HL-60/S4 treated with retinoic acid at 250 ng/mL for 4 days and 3 days (cell line): ENCODE data around the gene MRRF.
"Not testable (repeated sequence)": the region's sequence is repeated elsewhere in the genome, so short reads cannot be mapped to it uniquely, and the experiment has no call there.

Experiments used
- in situ Hi-C: fragments of 300-500 bp; cut with MboI; formaldehyde crosslinking; loops from 2 replicates; pipeline ENCODE4 v1.7.0; 2022; ENCODE audit warnings: low sequenced_read_pairs

Gene MRRF

GRCh38 chr9:122350577-122351355 lies 86.1 kb downstream of the MRRF start:
- in situ Hi-C loops, result no loop called here

GRCh38 chr9:122354536-122355199 lies 90.0 kb downstream of the MRRF start:
- in situ Hi-C loops, result no loop called here

GRCh38 chr9:122355336-122355875 lies 90.7 kb downstream of the MRRF start:
- in situ Hi-C loops, result no loop called here

GRCh38 chr9:122356627-122357026 lies 91.9 kb downstream of the MRRF start:
- in situ Hi-C loops, result no loop called here

- in situ Hi-C loops, result no loop called here
Observed at GRCh38 chr9:122360891-122361290, 96.2 kb downstream of the MRRF start.

- in situ Hi-C loops, result not testable (repeated sequence)
Observed at GRCh38 chr9:122363131-122363530, 98.4 kb downstream of the MRRF start.

- in situ Hi-C loops, result no loop called here
Observed at GRCh38 chr9:122364117-122364782, 99.6 kb downstream of the MRRF start.

GRCh38 chr9:122364783-122365150 lies 100.1 kb downstream of the MRRF start:
- in situ Hi-C loops, result no loop called here

GRCh38 chr9:122366074-122366660 lies 101.5 kb downstream of the MRRF start:
- in situ Hi-C loops, result no loop called here

GRCh38 chr9:122367065-122367464 lies 102.4 kb downstream of the MRRF start:
- in situ Hi-C loops, result no loop called here

GRCh38 chr9:122367774-122368460 lies 103.2 kb downstream of the MRRF start:
- in situ Hi-C loops, result no loop called here

GRCh38 chr9:122368642-122369041 lies 104.0 kb downstream of the MRRF start:
- in situ Hi-C loops, result no loop called here

GRCh38 chr9:122370303-122370702 lies 105.6 kb downstream of the MRRF start:
- in situ Hi-C loops, result no loop called here

- in situ Hi-C loops, result no loop called here
Observed at GRCh38 chr9:122370869-122371755, 106.4 kb downstream of the MRRF start, which contains the start of gene PTGS1. TSS of gene PTGS1 (plus strand) at chr9:122371024. CDS start at chr9:122371085, 61 bp downstream.

GRCh38 chr9:122371846-122372245 lies 107.2 kb downstream of the MRRF start:
- in situ Hi-C loops, result no loop called here

GRCh38 chr9:122372856-122373845 lies 108.5 kb downstream of the MRRF start:
- in situ Hi-C loops, result no loop called here

GRCh38 chr9:122374885-122375420 lies 110.3 kb downstream of the MRRF start:
- in situ Hi-C loops, result no loop called here

GRCh38 chr9:122376796-122377195 lies 112.1 kb downstream of the MRRF start:
- in situ Hi-C loops, result no loop called here
